Ectodermal cell (in vitro differentiated cells): ENCODE data around the gene ANO7.

Experiments
- H3K27ac ChIP-seq: 2 replicates; pipeline ENCODE4 v1.7.0; 2013; ENCODE audit warnings: mild to moderate bottlenecking, low read depth, low read length; ENCODE audit not compliant: insufficient read depth, poor library complexity, severe bottlenecking
- H3K27me3 ChIP-seq: 2 replicates; pipeline ENCODE4 v1.7.0; 2013; ENCODE audit warnings: mild to moderate bottlenecking, low read length; ENCODE audit not compliant: insufficient read depth, control insufficient read depth, poor library complexity, severe bottlenecking
- H3K36me3 ChIP-seq: one replicate; pipeline ENCODE4 v1.7.0; 2013; ENCODE audit warnings: low read length; ENCODE audit not compliant: control insufficient read depth, insufficient read depth
- H3K4me1 ChIP-seq: one replicate; pipeline ENCODE4 v1.7.0; 2013; ENCODE audit warnings: low read length; ENCODE audit not compliant: control insufficient read depth, insufficient read depth
- H3K4me3 ChIP-seq: 2 replicates; pipeline ENCODE4 v1.7.0; 2013; ENCODE audit warnings: low read depth, low read length, control low read depth; ENCODE audit not compliant: insufficient read depth
- H3K9me3 ChIP-seq: 2 replicates; pipeline ENCODE4 v1.7.0; 2013; ENCODE audit warnings: mild to moderate bottlenecking, low read length, moderate library complexity; ENCODE audit not compliant: control insufficient read depth
- whole genome bisulfite sequencing, 2 experiments: methylation state at CpG; one replicate each; pipeline ENCODE4 v1.1.7; 2013; ENCODE audit warnings: missing lambda C conversion rate in 2 of 2; 5-methylcytosine and 5-hydroxymethylcytosine counted together

ANO7 gene

DNA sequence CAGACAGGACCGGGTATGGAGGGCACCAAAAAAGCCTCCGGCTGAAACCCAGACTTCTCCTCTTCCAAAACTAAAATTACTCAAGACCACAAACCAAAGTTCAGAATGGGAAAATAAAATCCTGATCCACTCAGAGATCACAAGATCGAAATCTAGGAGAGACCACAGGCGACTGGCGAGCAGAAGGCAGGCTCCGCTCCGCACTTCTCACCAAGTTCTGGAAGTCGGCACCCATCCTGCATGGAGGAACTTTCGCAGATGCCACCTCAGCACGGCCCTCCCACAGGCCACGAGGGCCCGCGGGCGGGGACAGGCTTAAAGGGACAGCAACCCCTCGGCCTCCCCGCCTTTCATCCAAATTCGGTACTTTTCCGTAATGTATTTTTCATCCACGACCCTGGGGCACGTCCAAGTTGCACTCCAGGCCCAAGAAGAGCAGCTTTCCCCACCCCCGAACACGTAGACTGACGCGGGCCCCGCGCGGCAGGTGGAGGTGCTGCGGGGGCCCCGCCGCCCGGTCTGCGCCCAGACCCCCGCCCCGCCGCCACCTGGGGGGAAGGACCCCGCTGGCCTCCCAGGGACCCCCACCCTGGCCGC is 83.3 kb downstream of the ANO7 start:
- WGBS, 2 experiments, result 15 to 16% methylated on average over 37 of the region's 37 CpGs

GRCh38 chr2:241272303-241273209 is 84.1 kb downstream of the ANO7 start:
- Histone ChIP-seq H3K27ac (no peak overlapping the region), H3K27me3 (no peaks in the 10 kb centered on the region)
- 1 to 2% methylated on average over 91 to 100 of the region's 102 CpGs for WGBS, 2 experiments

More for the DNA sequence above, 83.3 kb downstream of the ANO7 start:
- peak overlapping the region; percentile 76 for H3K4me3 ChIP-seq
- no peak overlapping the region for H3K27ac ChIP-seq
- H3K36me3 ChIP-seq, result no peaks in the 10 kb centered on the region
- no peaks in the 10 kb centered on the region for H3K9me3 ChIP-seq
- no peaks in the 10 kb centered on the region for H3K27me3 ChIP-seq
- no peaks in the 10 kb centered on the region for H3K4me1 ChIP-seq

GRCh38 chr2:241273210-241274020 is 84.9 kb downstream of the ANO7 start:
- H3K4me3 ChIP-seq, result peak overlapping the region; percentile 76
- no peak overlapping the region for H3K27ac ChIP-seq
- H3K36me3 ChIP-seq, result no peaks in the 10 kb centered on the region
- 71 to 74% methylated on average over 21 of the region's 21 CpGs for WGBS, 2 experiments
- H3K27me3 ChIP-seq, result no peaks in the 10 kb centered on the region
- no peaks in the 10 kb centered on the region for H3K4me1 ChIP-seq
- no peaks in the 10 kb centered on the region for H3K9me3 ChIP-seq

More at GRCh38 chr2:241272303-241273209, 84.1 kb downstream of the ANO7 start:
- Histone ChIP-seq H3K4me1 (no peaks in the 10 kb centered on the region), H3K36me3 (no peaks in the 10 kb centered on the region), H3K4me3 (peak overlapping the region; percentile 76), H3K9me3 (no peaks in the 10 kb centered on the region)

GRCh38 chr2:241274127-241274526 is 85.7 kb downstream of the ANO7 start:
- no peak overlapping the region for H3K4me3 ChIP-seq
- H3K27me3 ChIP-seq, result no peaks in the 10 kb centered on the region
- H3K4me1 ChIP-seq, result no peaks in the 10 kb centered on the region
- 82 to 83% methylated on average over 5 of the region's 5 CpGs for WGBS, 2 experiments
- H3K27ac ChIP-seq, result no peak overlapping the region
- no peaks in the 10 kb centered on the region for H3K9me3 ChIP-seq
- H3K36me3 ChIP-seq, result no peaks in the 10 kb centered on the region
